Suppressor macrophage treated with lipopolysaccharide for 4 hours (primary cell): ENCODE results near the gene RNASEL.

ENCODE experiments used
- DNase-seq: peaks from one replicate; pipeline ENCODE4 v3.0.0-alpha.2; 2020

The RNASEL gene

GRCh38 chr1:182598296-182598695 is 9.2 kb upstream of the RNASEL start:
- peak; percentile 69 for DNase-seq

DNA sequence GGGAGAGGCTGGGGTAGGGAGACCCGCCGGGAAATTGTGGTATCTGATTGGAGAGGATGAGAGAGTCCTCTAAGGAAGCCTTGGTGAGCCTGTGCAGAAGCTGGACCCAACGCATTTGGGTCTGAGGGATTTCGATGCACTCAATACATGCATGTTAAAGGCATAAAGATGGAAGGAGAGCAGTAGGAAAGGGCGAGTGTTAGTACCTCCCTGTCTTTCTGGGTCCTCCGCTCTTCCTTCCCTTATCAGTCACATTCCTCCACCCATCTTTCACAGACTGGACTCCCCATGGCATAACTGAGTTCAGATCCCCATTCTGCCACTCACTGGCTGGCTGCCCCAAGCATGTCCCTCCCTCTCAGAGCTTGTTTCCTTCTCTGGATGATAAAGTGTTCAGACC is 7.9 kb upstream of the RNASEL start:
- DNase-seq, result no peak

DNA sequence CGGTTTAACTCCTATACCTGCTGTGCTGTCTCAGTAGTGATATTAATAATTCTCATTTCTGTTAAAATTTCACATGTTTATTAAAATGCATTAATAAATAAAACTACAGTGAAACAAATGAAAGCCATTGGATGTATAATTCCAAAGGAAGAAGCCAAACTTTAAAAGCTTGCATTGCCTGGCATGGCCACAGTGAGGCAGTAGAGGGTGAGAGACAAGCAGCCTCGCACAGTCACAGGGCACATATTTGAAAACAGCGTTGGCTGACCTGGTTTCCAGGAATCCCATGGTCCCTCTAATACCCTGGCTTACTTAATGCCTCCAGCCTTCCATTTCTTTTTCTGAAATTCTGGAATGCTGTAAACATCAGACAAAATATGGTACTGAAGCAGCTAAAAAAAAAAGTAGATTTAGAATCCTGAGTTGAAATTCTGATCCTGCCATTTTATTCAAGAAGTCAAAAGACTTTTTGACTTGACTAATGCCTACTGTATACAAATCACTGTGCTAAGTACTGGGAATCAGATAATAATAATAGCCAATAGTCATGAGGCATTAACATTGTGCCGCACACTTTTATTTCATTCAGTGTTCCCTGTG is 6.7 kb upstream of the RNASEL start:
- DNase-seq, result peak; percentile 76

- no peak for DNase-seq
Observed at GRCh38 chr1:182589931-182590330, 875 bp upstream of the RNASEL start.

DNA sequence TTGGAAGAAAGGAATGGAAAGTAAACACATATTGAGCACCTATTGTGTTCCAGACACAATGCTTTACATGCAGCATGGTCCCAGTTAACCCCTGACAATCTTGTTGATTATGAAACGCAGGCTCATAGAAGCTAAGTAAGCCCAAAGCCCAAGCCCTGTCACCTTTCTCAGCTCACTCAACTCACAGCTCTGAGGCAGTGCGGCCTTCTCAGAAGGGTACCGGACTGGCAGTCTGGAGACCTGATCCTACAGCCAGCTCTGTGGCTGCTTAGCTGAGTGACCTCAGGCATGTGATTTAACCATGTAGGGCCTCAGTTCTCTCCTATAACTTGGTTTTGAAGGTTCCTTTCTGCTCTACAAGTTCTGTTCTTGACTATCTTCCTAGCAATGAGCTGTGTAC is 464 bp upstream of the RNASEL start:
- no peak for DNase-seq

- no peak for DNase-seq
Observed at GRCh38 chr1:182587666-182588499, 1.2 kb downstream of the RNASEL start.

DNA sequence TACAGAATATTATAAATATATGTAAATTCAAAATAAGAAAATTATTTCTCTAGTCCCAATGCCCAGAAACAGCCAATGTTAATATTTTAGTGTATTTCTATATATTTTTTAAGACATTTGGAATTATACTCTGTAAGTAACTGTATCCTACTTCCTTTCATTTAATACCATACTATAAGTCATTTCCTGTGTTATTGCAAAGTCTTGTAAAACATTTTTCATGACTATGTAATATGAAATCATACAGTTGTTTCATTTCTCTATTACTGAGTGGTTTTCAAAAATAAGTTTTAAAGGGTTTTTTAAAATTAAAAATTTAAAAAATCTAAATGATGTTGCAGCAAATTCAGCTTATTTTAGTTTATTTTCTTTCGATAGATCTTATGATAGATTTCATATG is 2.0 kb downstream of the RNASEL start:
- peak; percentile 57 for DNase-seq

DNA sequence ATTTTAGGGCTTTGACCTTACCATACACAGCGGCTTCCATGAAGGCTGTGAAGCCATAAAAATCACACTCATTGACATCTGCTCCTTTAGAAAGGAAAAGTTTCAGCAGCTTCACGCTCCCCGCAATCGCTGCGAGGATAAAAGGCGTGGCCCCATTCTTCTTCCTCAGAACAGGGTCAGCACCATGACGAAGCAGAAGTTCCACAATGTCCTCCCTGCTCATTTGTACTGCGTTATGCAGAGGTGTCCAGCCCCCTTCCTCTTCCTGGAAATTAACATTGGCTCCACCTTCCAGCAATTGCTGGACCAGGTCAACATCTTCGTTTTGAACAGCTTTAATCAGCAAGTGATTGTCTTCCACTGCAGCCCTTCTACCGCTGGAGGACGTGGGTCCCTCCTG is 2.7 kb downstream of the RNASEL start:
- no peak for DNase-seq

GRCh38 chr1:182584746-182585145 is 4.3 kb downstream of the RNASEL start:
- no peak for DNase-seq

- DNase-seq, result no peak
Observed at GRCh38 chr1:182580736-182581135, 8.3 kb downstream of the RNASEL start.

DNA sequence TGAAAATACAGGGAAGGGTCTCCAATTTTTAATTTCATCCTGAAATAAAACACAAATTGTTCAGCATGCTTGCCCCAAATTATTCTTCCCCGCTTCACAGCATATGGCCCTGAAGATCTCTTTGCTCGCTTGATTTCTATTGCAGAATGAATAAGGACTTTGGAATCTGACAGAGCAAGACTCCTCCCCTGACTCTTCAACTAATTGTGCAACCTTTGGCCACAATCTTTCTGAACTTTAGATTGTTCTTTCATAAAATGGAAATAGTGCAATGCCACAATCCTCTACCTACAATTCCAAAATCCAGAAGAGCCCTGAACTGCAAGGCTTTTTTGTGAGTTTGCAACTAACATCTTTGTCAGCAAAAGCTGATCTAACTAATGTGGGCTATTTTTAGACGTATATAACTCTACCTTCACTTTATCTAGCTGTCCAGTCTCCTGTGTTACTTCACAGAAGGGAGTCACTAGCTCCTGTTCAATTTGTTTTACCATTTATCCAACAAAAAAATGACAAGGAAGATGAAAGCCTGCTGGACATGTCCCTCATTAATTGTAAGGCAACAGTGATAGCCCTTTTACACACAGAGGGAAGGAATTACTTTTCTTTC is 13.4 kb downstream of the RNASEL start:
- no peak for DNase-seq

DNA sequence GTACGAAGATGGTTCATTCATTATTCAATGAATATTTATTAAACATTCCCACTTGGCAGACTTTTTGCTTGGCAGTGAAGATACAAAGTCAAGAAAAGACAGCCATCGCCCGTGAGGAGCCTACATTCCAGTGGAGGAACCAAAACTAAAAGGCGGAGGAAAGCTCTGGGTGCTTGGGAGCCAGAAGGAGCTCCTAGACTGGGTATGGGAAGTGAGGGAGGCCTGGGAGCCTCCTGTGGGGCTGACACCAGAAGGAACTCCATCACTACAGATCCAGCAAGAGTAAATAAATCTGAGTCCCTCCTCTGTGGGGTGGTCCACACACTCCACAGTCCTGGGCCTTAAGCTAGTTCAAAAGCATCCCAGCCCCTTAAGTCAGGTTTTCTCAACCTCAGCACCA is 14.9 kb downstream of the RNASEL start:
- DNase-seq, result no peak

GRCh38 chr1:182570611-182570970 is 18.5 kb downstream of the RNASEL start:
- no peak for DNase-seq

GRCh38 chr1:182569939-182570610 is 19.0 kb downstream of the RNASEL start:
- DNase-seq, result no peak

GRCh38 chr1:182568647-182569284 is 20.3 kb downstream of the RNASEL start:
- no peak for DNase-seq

GRCh38 chr1:182567629-182568028 is 21.4 kb downstream of the RNASEL start:
- DNase-seq, result no peak

DNA sequence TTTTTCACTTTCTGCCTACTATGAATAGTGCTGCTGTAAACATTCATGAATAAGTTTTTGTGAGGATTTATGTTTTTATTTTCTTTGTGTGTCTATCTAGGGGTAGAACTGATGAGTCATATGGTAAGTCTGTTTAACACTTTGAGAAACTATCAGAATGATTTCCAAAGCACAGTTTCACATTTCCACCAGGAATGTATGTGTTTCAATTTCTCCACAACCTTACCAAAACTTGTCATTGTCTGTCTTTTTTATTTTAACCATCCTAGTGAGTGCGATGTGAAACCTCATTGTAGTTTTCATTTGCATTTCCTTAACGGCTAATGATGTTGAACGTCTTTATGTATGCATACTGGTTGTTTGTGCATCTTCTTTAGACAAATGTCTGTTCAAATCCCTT is 23.5 kb downstream of the RNASEL start:
- DNase-seq, result no peak

- DNase-seq, result no peak
Observed at GRCh38 chr1:182564406-182565004, 24.6 kb downstream of the RNASEL start.

- no peak for DNase-seq
Observed at GRCh38 chr1:182563095-182563494, 26.0 kb downstream of the RNASEL start.

DNA sequence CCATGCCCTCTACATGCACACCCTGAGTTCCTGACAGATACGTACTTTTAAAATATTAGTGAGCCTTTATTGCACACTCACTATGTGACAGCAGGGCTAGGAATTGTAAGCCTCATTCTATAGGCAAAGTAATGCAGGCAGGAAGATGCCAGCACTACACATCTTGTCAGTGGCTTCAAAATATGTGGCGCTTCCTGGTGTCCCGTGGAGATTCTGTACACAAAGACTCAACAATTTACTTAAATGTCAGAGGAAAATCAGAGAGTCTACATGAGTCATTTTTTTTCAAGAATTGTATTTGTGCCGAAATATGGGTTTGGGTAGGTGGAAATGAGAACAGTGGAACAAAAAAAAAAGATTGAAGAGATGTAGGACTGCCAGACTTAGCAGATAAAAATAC is 27.6 kb downstream of the RNASEL start:
- no peak for DNase-seq

GRCh38 chr1:182560392-182560984 is 28.6 kb downstream of the RNASEL start:
- DNase-seq, result no peak

DNA sequence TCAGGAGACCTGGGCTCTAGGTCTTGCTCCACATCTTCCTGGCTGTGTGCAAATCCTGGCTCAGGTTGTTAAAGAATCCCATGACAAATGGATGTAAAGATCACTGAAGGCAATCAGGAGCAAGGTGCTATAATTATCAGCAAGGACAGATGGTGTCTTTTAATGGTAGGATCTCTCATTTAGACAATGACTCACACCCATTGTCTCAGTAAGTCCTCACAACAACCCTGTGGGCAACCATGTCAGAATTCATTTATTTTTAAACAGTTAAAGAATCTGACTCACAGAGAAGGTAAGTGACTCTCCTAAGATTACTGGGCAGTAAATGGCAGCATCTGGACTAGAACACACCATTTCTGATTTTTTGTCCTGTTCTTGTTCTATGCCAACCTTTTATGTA is 32.8 kb downstream of the RNASEL start:
- DNase-seq, result no peak
